ENCODE results near the gene NOX4.

DNA sequence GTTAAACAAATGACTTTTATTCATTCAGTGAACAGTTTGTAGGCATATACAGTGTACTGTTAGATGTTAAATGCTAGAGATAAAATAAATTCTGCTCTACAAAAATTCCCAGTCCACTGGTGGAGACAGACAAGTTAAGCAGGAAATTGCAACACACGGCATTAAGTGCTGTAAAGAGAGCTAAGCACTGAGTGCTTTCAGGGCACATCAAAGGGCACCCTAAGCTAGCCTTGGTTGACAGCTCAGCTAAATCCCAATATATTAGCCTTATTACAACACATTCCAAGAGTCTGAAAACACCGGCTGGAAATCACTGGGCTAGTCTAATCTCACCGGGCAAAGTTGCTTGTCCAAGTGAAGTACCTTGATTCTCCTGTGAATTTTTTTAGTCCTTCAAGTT, 55.1 kb downstream of the NOX4 start:
- TF ChIP-seq, protein P1, sequence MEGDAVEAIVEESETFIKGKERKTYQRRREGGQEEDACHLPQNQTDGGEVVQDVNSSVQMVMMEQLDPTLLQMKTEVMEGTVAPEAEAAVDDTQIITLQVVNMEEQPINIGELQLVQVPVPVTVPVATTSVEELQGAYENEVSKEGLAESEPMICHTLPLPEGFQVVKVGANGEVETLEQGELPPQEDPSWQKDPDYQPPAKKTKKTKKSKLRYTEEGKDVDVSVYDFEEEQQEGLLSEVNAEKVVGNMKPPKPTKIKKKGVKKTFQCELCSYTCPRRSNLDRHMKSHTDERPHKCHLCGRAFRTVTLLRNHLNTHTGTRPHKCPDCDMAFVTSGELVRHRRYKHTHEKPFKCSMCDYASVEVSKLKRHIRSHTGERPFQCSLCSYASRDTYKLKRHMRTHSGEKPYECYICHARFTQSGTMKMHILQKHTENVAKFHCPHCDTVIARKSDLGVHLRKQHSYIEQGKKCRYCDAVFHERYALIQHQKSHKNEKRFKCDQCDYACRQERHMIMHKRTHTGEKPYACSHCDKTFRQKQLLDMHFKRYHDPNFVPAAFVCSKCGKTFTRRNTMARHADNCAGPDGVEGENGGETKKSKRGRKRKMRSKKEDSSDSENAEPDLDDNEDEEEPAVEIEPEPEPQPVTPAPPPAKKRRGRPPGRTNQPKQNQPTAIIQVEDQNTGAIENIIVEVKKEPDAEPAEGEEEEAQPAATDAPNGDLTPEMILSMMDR (IDR thresholded peaks at IDR 0.05; ENCODE audit: low read length), result no peak
- TF ChIP-seq EZH2 (IDR thresholded peaks at IDR 0.05; ENCODE audit: borderline replicate concordance, low read length), result no peak

All from OCI-LY1 (cell line).